GM12878 (cell line): ENCODE measurements around the gene TCF4. TPM values are rescaled to one million over a fixed set of nuclear protein-coding genes. Genes with fewer than 3 reads are reported as not detected.

Source experiments
- ATAC-seq: fragments of 200-7000 bp; cut with Tn5 transposase; 3 replicates; pipeline ENCODE4 v1.9.1; 2020; ENCODE audit warnings: mild to moderate bottlenecking, moderate library complexity
- BruUV-seq: library from RNA; stranded (reverse); fragments of 400-500 nt; replicated peaks from 2 replicates; lab custom pipeline; 2021; lab: Mats Ljungman, UMichigan
- CTCF ChIA-PET: fragments of 300-600 bp; sonication (Branson Sonifier 250); formaldehyde crosslinking; extraction: SDS; loops from one replicate; lab custom pipeline; 2021; ENCODE audit warnings: inconsistent platforms; lab: Yijun Ruan, JAX
- POLR2A ChIA-PET: fragments of 350-600 bp; formaldehyde crosslinking; extraction: SDS; loops from one replicate; lab custom pipeline; 2021; ENCODE audit warnings: inconsistent platforms; lab: Charles Lee
- RAD21 ChIA-PET: fragments of 300-600 bp; sonication (Branson Sonifier 250); formaldehyde crosslinking; loops from one replicate; lab custom pipeline; 2023; ENCODE audit warnings: antibody characterized with exemption; ENCODE audit not compliant: unreplicated experiment; lab: Charles Lee
- SMC1A ChIA-PET: fragments of 300-600 bp; sonication (Branson Sonifier 250); formaldehyde crosslinking; loops from one replicate; lab custom pipeline; 2023; ENCODE audit not compliant: unreplicated experiment, uncharacterized antibody; lab: Charles Lee
- DNase-seq: peaks from one replicate; pipeline ENCODE4 v3.0.0-alpha.2; 2011; ENCODE audit warnings: low read depth, low spot score
- FAIRE-seq: peaks from 3 replicates; lab custom pipeline; 2011; peaks lifted over from hg19 to GRCh38; lab: Jason Lieb, UNC
- H2AFZ ChIP-seq: 2 replicates; pipeline ENCODE4 v1.6.0; 2011; ENCODE audit warnings: low read depth, low read length, control low read depth; ENCODE audit not compliant: control insufficient read depth
- H3K27ac ChIP-seq: 2 replicates; pipeline ENCODE4 v1.5.1; 2011; ENCODE audit warnings: control low read depth; ENCODE audit not compliant: control insufficient read depth, insufficient read depth
- H3K27me3 ChIP-seq, 2 experiments: replicated peaks in 1 of 2; 2 replicates each; pipeline versions ENCODE4 v1.6.0 to v1.6.1; 2011; ENCODE audit warnings: low read length in 1 of 2; ENCODE audit not compliant: control insufficient read depth in 2 of 2, insufficient read depth in 2 of 2
- H3K36me3 ChIP-seq, 2 experiments: 2 replicates each; pipeline ENCODE4 v1.5.1; 2011; ENCODE audit warnings: low read length in 1 of 2; ENCODE audit not compliant: control insufficient read depth in 2 of 2, insufficient read depth in 2 of 2
- H3K4me1 ChIP-seq: 2 replicates; pipeline ENCODE4 v1.6.1; 2011; ENCODE audit warnings: mild to moderate bottlenecking, low read length, moderate library complexity, mixed read lengths; ENCODE audit not compliant: control insufficient read depth, insufficient read depth
- H3K4me2 ChIP-seq: 2 replicates; pipeline ENCODE4 v1.6.0; 2011; ENCODE audit warnings: control low read depth; ENCODE audit not compliant: control insufficient read depth, insufficient read depth
- H3K4me3 ChIP-seq: fragments of 200-600 bp; sonication (generic); 2 replicates; pipeline ENCODE4 v1.5.1; 2016
- H3K79me2 ChIP-seq: 2 replicates; pipeline ENCODE4 v1.6.0; 2011; ENCODE audit warnings: low read length; ENCODE audit not compliant: control insufficient read depth, insufficient read depth
- H3K9ac ChIP-seq: 2 replicates; pipeline ENCODE4 v1.8.0; 2011; ENCODE audit warnings: low read length, control low read depth, mixed read lengths; ENCODE audit not compliant: control insufficient read depth, insufficient read depth
- H3K9me3 ChIP-seq: replicated peaks from 3 replicates; pipeline ENCODE4 v1.5.1; 2011; ENCODE audit warnings: mild to moderate bottlenecking, low read length; ENCODE audit not compliant: control insufficient read depth, insufficient read depth
- H4K20me1 ChIP-seq: 2 replicates; pipeline ENCODE4 v1.6.0; 2011; ENCODE audit not compliant: control insufficient read depth, insufficient read depth
- ATF7 ChIP-seq: fragments of 450-650 bp; IDR thresholded peaks from 2 replicates; pipeline ENCODE4 v1.6.1; 2016; ENCODE audit warnings: low read depth, mild to moderate bottlenecking
- BACH1 ChIP-seq: fragments of 450-650 bp; IDR thresholded peaks from 2 replicates; pipeline ENCODE4 v1.6.1; 2017; ENCODE audit warnings: mild to moderate bottlenecking, borderline replicate concordance
- BRCA1 ChIP-seq: IDR thresholded peaks from 2 replicates; pipeline ENCODE4 v1.6.1; 2011; ENCODE audit warnings: low read depth, low read length, improper control_type of control experiment
- CREM ChIP-seq: IDR thresholded peaks from 2 replicates; pipeline ENCODE4 v1.6.1; 2014; ENCODE audit warnings: antibody characterized with exemption, low read depth
- CTCF ChIP-seq, 3 experiments: IDR thresholded peaks in 2 of 3; conservative IDR thresholded peaks in 1 of 3; 2 replicates each; pipeline ENCODE4 v1.5.1; 2011; ENCODE audit warnings: low read depth in 3 of 3, low read length in 3 of 3, mild to moderate bottlenecking in 3 of 3, control low read depth in 2 of 3, moderate library complexity in 2 of 3, inconsistent platforms in 1 of 3, mixed read lengths in 1 of 3; ENCODE audit not compliant: control insufficient read depth in 2 of 3, insufficient read depth in 1 of 3; ENCODE audit errors: extremely low read depth in 1 of 3
- FOS ChIP-seq: IDR thresholded peaks from 3 replicates; pipeline ENCODE4 v1.6.1; 2011; ENCODE audit warnings: borderline replicate concordance; ENCODE audit not compliant: insufficient read length; ENCODE audit errors: extremely low read depth
- IRF4 ChIP-seq: IDR thresholded peaks from 2 replicates; pipeline ENCODE4 v1.6.1; 2011; ENCODE audit warnings: low read depth, low read length
- KAT2A ChIP-seq: conservative IDR thresholded peaks from 2 replicates; pipeline ENCODE4 v1.6.1; 2011; ENCODE audit warnings: low read depth, low read length; ENCODE audit not compliant: control insufficient read depth
- NFXL1 ChIP-seq: fragments of 450-650 bp; IDR thresholded peaks from 2 replicates; pipeline ENCODE4 v1.6.1; 2017; ENCODE audit warnings: antibody characterized with exemption, mild to moderate bottlenecking, borderline replicate concordance
- POLR2AphosphoS2 ChIP-seq: IDR thresholded peaks from 2 replicates; pipeline ENCODE4 v1.6.1; 2011; ENCODE audit warnings: low read depth, mild to moderate bottlenecking, low read length, improper control_type of control experiment, moderate library complexity
- POLR2AphosphoS5 ChIP-seq: IDR thresholded peaks from 2 replicates; pipeline ENCODE4 v1.6.1; 2011; ENCODE audit warnings: mild to moderate bottlenecking, low read length, inconsistent platforms
- SPI1 ChIP-seq: IDR thresholded peaks from 2 replicates; pipeline ENCODE4 v1.6.1; 2011; ENCODE audit warnings: low read depth, mild to moderate bottlenecking, low read length, moderate library complexity, borderline replicate concordance; ENCODE audit not compliant: insufficient read depth
- USF2 ChIP-seq: IDR thresholded peaks from 2 replicates; pipeline ENCODE4 v1.6.1; 2011; ENCODE audit warnings: low read depth, low read length, improper control_type of control experiment, borderline replicate concordance
- WRNIP1 ChIP-seq: IDR thresholded peaks from 2 replicates; pipeline ENCODE4 v1.6.1; 2011; ENCODE audit warnings: low read depth, low read length, improper control_type of control experiment, borderline replicate concordance
- YY1 ChIP-seq: IDR thresholded peaks from 2 replicates; pipeline ENCODE4 v1.6.1; 2011; ENCODE audit warnings: low read depth, mild to moderate bottlenecking, low read length
- ZNF217 ChIP-seq: fragments of 450-650 bp; IDR thresholded peaks from 2 replicates; pipeline ENCODE4 v1.6.1; 2017; ENCODE audit warnings: antibody characterized with exemption, mild to moderate bottlenecking
- ZSCAN29 ChIP-seq: fragments of 450-650 bp; IDR thresholded peaks from 2 replicates; pipeline ENCODE4 v1.6.1; 2017; ENCODE audit warnings: mild to moderate bottlenecking, moderate library complexity
- WGBS: methylation state at CpG from one replicate; pipeline ENCODE4 v1.1.6; 2016; ENCODE audit warnings: low lambda C conversion rate; ENCODE audit not compliant: insufficient replicate concordance, insufficient coverage; ENCODE audit errors: missing lambda C conversion rate; 5-methylcytosine and 5-hydroxymethylcytosine counted together
- in situ Hi-C: fragments of 300-500 bp; cut with MboI; formaldehyde crosslinking; loops from 9 replicates; pipeline ENCODE4 v1.14.3; 2018; ENCODE audit warnings: mixed read lengths
- intact Hi-C: fragments of 100-400 bp; cut with micrococcal nuclease; formaldehyde crosslinking; loops from one replicate; pipeline ENCODE4 v1.14.2; 2022; ENCODE audit not compliant: unreplicated experiment
- polyA plus RNA-seq, 11 experiments: library from polyadenylated mRNA; depleted of rRNA in 4 of 11; unstranded in 6 of 11; stranded (reverse) in 5 of 11; fragments of >200 nt; fragmentation: Nextera tagmentation in 4 of 11; fragmentation: Illumina TruSeq in 1 of 11; extraction: Ambion mirVana in 4 of 11; extraction: Trizol in 1 of 11; gene quantifications; 1 replicate in 1 of 11; 2 replicates in 10 of 11; pipeline versions ENCODE4 v1.2.1 to v1.2.3, GENCODE V29; 2011 to 2016; ENCODE audit warnings: inconsistent platforms in 2 of 11, missing spikeins in 2 of 11, low read depth in 1 of 11
- total RNA-seq, 4 experiments: library from RNA; depleted of rRNA in 3 of 4; stranded (reverse); fragments of >200 nt in 3 of 4; fragmentation: Illumina TruSeq in 1 of 4; extraction: Trizol in 1 of 4; gene quantifications; 2 replicates each; pipeline versions ENCODE4 v1.2.1 to v1.2.3, GENCODE V29; 2013 to 2021
- TF ChIP-seq, protein P1 (sequence below): fragments of 450-650 bp; IDR thresholded peaks from 2 replicates; pipeline ENCODE4 v1.6.1; 2017; ENCODE audit warnings: mild to moderate bottlenecking, moderate library complexity

Gene TCF4
- total and polyA plus RNA-seq, 10 of the 15 experiments (the other 5 are each of a cell fraction or from before 2014, with no cell fraction given): 15.2 to 94.0 (median 31.5) TPM

- TF ChIP-seq CTCF (IDR thresholded peaks at IDR 0.05 in 2 of 3, conservative IDR thresholded peaks at IDR 0.05 in 1 of 3; ENCODE audit: control insufficient read depth in 2 of 3, extremely low read depth in 1 of 3, insufficient read depth in 1 of 3, low read depth in 3 of 3, low read length in 3 of 3) (no peak), CREM (no peak), ZSCAN29 (no peak), KAT2A (no peak), ZNF217 (no peak), SPI1 (no peak)
These were observed 57.8 kb downstream of the TCF4 start (continued) for GRCh38 chr18:55530166-55530565.

GRCh38 chr18:55529581-55529980 lies 58.4 kb downstream of the TCF4 start:
- no TSS peak for BruUV-seq
- Histone ChIP-seq H3K4me3 (no peak overlapping the region), H3K4me2 (no peak overlapping the region), H3K27me3 (no peaks in the 10 kb centered on the region), H3K27ac (no peak overlapping the region), H3K79me2 (no peaks in the 10 kb centered on the region), H4K20me1 (no peaks in the 10 kb centered on the region), H3K4me1 (no peaks in the 10 kb centered on the region), H2AFZ (no peak overlapping the region), H3K9me3 (no peaks in the 10 kb centered on the region), H3K36me3 (no peaks in the 10 kb centered on the region), H3K9ac (no peak overlapping the region)
- DNase-seq (no peak), FAIRE-seq (no peak), ATAC-seq (no peak)
- ChIA-PET SMC1A (no interaction called here), POLR2A (no interaction called here), RAD21 (no interaction called here), CTCF (interaction anchor here (0.7 kb wide), 1 partner anchor 1951 kb away, joined by 3 read pairs; no protein-coding TSS in a partner anchor)
- WGBS: 88% methylated on average over 4 of the region's 4 CpGs
- in situ Hi-C loops: no loop called here
- intact Hi-C loops: no loop called here
- TF ChIP-seq NFXL1 (no peak), USF2 (no peak), POLR2AphosphoS5 (no peak), BRCA1 (no peak), WRNIP1 (no peak), YY1 (no peak), POLR2AphosphoS2 (no peak), CREM (no peak), BACH1 (no peak), FOS (no peak), IRF4 (no peak), ATF7 (no peak)
- TF ChIP-seq, protein P1, sequence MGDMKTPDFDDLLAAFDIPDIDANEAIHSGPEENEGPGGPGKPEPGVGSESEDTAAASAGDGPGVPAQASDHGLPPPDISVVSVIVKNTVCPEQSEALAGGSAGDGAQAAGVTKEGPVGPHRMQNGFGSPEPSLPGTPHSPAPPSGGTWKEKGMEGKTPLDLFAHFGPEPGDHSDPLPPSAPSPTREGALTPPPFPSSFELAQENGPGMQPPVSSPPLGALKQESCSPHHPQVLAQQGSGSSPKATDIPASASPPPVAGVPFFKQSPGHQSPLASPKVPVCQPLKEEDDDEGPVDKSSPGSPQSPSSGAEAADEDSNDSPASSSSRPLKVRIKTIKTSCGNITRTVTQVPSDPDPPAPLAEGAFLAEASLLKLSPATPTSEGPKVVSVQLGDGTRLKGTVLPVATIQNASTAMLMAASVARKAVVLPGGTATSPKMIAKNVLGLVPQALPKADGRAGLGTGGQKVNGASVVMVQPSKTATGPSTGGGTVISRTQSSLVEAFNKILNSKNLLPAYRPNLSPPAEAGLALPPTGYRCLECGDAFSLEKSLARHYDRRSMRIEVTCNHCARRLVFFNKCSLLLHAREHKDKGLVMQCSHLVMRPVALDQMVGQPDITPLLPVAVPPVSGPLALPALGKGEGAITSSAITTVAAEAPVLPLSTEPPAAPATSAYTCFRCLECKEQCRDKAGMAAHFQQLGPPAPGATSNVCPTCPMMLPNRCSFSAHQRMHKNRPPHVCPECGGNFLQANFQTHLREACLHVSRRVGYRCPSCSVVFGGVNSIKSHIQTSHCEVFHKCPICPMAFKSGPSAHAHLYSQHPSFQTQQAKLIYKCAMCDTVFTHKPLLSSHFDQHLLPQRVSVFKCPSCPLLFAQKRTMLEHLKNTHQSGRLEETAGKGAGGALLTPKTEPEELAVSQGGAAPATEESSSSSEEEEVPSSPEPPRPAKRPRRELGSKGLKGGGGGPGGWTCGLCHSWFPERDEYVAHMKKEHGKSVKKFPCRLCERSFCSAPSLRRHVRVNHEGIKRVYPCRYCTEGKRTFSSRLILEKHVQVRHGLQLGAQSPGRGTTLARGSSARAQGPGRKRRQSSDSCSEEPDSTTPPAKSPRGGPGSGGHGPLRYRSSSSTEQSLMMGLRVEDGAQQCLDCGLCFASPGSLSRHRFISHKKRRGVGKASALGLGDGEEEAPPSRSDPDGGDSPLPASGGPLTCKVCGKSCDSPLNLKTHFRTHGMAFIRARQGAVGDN: no peak
